CD4-positive, alpha-beta T cell treated with Interleukin-4 for 1 hour (primary cell): ENCODE results near the gene GPR32.
"Not testable (repeated sequence)": the region's sequence is repeated elsewhere in the genome, so short reads cannot be mapped to it uniquely, and the experiment has no call there.

Source experiments
- DNase-seq, 2 donors: peaks; one replicate each; pipeline ENCODE4 v3.0.0-alpha.2; 2020 to 2022

GPR32 gene

GRCh38 chr19:50750010-50750409, 20.3 kb upstream of the GPR32 start:
- DNase-seq: no peak

GRCh38 chr19:50753879-50754278, 16.4 kb upstream of the GPR32 start:
- no peak for DNase-seq

- DNase-seq: not testable (repeated sequence)
These were observed 14.0 kb upstream of the GPR32 start for GRCh38 chr19:50756244-50756643.

DNA sequence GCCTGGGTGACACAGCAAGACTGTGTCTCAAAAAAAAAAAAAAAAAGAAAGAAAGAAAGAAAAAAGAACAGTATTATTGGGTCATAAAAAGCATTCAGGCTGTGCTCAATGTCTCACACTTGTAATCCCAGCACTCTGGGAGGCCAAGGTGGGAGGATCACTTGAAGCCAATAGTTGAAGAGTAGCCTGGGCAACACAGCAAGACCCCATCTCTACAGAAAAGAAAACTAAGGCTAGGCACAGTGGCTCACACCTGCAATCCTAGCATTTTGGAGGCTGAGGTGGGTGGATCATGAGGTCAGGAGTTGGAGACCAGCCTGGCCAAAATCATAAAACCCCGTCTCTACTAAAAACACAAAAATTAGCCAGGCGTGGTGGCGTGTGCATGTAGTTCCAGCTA, 12.6 kb upstream of the GPR32 start:
- not testable (repeated sequence) for DNase-seq

DNA sequence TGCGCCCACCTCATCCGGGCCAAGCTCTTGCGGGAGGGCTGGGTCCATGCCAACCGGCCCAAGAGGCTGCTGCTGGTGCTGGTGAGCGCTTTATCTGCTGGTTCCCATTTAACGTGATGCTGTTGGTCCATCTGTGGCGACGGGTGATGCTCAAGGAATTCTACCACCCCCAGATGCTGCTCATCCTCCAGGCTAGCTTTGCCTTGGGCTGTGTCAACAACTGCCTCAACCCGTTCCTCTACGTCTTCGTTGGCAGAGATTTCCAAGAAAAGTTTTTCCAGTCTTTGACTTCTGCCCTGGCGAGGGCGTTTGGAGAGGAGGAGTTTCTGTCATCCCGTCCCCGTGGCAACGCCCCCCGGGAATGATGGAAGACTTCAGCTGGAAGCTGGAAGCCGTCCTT, 11.2 kb upstream of the GPR32 start:
- not testable (repeated sequence) for DNase-seq

DNA sequence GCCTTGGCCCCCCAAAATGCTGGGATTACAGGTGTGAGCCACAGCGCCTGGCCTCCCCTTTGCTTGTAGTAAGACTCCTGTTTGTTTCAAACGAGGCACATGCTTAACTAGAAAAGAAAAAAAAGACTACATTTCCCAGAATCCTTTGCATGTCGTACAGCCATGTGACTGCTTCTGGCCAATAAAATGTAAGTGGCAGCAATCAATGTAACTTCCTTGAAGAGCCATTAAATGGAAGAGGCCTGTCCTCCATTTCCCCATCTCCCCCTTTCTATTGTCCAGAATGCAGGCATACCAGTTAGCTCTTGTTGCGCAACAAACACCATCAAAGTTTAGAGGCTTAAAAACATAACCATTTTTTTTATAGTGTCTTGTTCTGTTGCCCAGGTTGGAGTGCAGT, 10.4 kb upstream of the GPR32 start:
- peak in 1 of 2 donors; percentile 23 for DNase-seq

GRCh38 chr19:50761501-50761900, 8.8 kb upstream of the GPR32 start:
- DNase-seq: not testable (repeated sequence)

DNA sequence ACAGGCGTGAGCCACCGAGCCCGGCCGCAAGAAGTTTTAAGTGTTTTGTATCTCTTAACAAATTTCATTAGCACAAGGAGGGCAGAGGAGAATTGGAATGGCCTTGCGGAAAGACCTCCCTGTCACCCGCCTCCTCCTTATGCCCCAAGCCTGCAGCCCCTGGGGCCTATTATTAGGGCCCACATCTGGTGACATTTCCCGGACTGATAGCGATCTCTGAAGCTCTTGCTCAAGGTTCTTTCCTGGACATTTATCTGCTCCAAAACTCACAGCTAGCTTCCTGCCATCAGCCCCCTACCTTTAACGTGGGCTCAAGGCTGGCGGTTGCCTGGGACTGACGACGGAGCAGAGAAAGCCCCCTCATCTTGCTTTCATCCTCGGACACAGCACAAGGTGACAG, 6.7 kb upstream of the GPR32 start:
- DNase-seq: not testable (repeated sequence)

GRCh38 chr19:50764409-50764808, 5.9 kb upstream of the GPR32 start:
- DNase-seq: no peak

DNA sequence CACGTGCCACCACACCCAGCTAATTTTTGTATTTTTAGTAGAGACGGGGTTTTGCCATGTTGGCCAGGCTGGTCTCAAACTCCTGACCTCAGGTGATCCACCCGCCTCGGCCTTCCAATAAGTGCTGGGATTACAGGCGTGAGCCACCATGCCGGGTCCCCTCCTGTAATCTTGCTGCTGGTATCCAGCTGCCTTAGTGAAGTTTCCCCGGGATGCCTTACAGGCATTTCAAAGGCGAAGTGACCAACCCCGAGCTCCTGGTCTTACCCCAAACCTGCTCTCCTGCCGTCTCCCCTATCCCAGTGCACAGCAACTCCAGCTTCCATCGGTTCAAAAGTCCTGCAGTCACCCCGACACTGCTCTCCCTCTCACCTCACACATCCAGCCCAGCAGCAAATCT, 3.5 kb upstream of the GPR32 start:
- DNase-seq: not testable (repeated sequence)

DNA sequence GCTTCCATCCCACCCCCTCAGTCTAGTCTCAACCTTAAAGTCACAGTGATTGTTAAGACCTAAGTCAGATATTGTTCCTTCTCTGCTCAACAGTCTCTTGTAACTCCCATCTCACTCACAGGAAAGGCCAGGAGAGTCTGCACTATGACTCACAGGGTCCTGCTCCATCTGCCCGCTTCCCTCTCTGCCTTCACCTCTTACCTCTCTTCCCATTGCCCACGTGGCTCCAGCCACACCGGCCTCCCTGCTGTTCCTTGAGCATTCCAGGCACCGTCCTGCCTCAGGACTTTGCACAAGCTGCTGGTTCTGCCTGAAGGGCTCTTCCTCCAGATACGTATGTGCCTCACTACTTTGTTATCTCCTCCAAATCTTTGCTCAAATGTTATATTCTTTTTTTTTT, 3.0 kb upstream of the GPR32 start:
- DNase-seq: not testable (repeated sequence)

GRCh38 chr19:50768277-50768676, 2.0 kb upstream of the GPR32 start:
- no peak for DNase-seq

DNA sequence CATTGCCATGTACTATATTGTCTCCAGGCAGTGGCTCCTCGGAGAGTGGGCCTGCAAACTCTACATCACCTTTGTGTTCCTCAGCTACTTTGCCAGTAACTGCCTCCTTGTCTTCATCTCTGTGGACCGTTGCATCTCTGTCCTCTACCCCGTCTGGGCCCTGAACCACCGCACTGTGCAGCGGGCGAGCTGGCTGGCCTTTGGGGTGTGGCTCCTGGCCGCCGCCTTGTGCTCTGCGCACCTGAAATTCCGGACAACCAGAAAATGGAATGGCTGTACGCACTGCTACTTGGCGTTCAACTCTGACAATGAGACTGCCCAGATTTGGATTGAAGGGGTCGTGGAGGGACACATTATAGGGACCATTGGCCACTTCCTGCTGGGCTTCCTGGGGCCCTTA, 624 bp downstream of the GPR32 start:
- no peak for DNase-seq

DNA sequence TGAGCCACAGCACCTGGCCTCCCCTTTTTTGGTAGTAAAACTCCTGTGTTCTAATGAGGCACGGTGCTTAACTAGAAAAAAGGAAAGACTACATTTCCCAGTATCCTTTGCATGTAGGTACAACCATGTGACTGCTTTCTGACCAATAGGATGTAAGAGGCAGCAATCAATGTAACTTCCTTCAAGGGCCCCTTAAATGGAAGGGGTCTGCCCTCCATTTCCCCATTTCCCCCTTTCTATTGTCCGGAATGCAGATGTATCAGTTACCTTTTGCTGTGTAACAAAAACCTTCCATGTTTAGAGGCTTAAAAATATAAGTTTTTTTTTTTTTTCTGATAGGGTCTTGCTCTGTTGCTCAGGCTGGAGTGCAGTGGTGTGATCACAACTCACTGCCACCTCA, 2.2 kb downstream of the GPR32 start:
- peak in 1 of 2 donors; percentile 25 for DNase-seq

DNA sequence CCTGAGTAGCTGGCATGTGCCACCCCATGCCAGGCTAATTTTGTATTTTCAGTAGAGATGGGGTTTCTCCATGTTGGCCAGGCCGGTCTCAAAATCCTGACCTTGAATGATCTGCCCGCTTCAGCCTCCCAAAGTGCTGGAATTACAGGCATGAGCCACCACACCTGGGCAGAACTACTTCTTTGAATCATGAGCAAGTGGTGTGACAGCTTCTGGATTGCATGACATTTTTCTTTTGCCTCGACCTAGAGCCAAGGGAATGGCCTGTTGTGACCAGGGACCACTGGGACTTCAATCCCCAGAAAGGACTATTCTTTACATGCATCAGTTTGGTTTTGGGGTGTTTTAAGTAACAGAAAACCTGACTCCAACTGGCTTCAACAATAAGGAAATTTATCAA, 2.6 kb downstream of the GPR32 start:
- not testable (repeated sequence) for DNase-seq

- not testable (repeated sequence) for DNase-seq
These were observed 3.2 kb downstream of the GPR32 start for GRCh38 chr19:50773454-50773853.

DNA sequence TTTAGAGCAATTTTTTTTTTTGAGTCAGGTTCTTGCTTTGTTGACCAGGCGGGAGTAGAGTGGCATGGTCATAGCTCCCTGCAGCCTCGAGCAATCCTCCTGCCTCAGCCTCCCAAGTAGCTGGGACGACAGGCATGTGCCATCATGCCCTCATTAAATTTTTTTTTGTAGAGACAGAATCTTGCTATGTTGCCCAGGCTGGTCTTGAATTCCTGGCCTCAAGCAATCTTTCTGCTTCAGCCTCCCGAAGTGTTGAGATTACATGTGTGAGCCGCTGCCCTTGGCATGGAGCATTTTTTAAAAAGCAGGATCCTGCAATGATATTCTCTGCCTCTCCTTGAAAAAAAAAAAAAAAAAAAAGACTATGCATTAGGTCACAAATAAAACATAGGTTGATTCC, 5.9 kb downstream of the GPR32 start:
- no peak for DNase-seq

GRCh38 chr19:50777261-50777660, 7.0 kb downstream of the GPR32 start:
- DNase-seq: no peak

DNA sequence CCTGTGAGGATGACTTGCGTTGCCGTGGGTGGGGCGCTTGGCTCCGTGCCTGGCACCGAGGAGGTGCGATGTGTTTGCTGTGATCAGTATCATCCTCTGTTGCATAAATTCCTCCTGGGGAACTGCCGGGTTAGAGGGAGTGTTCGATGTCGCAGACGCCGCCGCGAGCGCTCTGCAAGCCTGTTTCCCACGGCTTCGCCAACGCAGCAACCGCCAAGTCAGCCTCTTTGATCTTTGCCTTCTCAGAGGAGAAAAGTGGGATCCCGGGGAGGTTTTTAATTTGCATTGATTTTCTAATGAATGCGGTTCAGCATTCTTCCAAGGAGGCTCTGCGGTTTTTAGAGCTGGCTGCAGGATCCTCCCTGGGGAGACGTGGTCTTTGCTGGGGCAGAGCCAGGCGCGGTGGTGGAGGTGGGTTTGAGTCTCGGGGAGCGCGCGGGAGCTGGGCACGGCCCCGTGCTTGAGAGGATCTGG, 7.6 kb downstream of the GPR32 start:
- no peak for DNase-seq

DNA sequence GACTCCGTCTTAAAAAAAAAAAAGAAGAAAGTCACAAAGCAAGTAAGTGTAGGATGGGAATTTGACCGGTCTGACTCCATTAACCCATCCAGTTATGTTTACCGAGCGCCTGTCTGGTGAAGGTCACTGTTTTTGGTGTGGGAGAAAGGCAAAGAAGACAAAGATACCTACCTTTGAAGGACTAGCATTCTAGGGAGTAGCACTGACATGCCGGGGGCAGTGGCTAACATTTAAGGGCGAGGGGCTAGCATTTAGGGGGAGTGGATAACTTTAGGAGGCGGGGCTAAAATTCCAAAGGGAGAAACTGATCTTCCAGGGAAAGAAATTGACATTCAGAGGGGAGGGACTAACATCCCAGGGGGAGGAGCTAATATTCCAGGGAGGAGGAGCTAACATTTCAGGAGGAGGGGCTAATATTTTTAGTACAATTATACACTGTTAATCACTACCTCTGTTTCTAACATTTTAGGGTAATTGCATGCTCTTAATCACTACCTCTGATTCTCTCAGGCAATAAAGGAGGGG, 8.7 kb downstream of the GPR32 start:
- DNase-seq: no peak

- DNase-seq: no peak
These were observed 9.5 kb downstream of the GPR32 start for GRCh38 chr19:50779504-50780457.

DNA sequence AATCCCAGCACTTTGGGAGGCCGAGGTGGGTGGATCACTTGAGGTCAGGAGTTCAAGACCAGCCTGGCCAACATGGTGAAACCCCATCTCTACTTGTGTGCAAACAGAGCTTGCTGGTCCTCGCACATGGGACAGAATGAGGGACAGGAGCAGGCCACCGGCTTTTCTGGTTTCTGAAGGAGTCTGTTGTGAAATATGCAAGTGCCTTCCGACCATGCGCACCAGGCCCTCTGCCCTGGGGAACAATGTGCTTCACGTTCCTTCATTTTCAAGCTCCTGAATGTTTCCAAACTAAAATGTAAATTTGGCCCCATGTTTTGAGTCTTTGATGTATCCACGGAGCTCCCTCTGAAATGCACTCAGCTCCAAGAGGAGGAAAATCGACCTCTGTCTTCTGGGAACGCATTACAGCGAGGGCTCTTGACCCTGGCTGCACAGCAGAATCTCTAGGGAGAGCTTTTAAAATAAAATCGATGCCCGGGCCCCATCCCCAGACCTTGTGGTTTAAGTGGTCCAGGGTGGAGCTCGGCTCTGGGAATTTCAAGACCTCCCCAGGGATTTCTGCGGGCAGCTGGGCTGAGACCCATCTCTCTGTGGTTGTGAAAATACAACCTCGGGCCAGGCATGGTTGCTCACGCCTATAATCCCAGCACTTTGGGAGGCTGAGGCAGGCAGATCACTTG, 10.6 kb downstream of the GPR32 start:
- DNase-seq: no peak

GRCh38 chr19:50783848-50784152, 13.5 kb downstream of the GPR32 start:
- DNase-seq: not testable (repeated sequence)

DNA sequence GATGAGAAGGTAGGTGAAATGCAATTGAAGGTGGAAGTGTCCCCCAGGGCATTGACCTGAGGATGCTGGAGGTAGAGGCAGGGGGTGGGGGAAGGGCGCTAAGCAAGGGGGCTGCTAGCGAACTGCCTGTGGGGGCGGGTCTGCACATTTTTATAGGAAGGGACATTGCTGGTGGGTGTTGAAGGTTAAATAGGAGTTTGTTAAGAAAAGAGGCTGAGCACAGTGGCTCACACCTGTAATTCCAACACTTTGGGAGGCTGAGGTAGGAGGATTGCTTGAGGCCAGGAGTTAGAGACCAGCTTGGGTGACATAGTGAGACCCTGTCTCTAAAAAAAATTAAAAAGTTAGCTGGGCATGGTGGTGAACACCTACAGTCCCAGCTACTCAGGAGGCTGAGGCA, 14.4 kb downstream of the GPR32 start:
- DNase-seq: no peak
